HG03439 (cell line): ENCODE results near the gene UNC119.

Experiments
- ATAC-seq: cut with Tn5 transposase; IDR thresholded peaks from one replicate; pipeline ENCODE4 v1.9.1; 2021; ENCODE audit warnings: mild to moderate bottlenecking, moderate library complexity; ENCODE audit not compliant: unreplicated experiment

The UNC119 gene

DNA sequence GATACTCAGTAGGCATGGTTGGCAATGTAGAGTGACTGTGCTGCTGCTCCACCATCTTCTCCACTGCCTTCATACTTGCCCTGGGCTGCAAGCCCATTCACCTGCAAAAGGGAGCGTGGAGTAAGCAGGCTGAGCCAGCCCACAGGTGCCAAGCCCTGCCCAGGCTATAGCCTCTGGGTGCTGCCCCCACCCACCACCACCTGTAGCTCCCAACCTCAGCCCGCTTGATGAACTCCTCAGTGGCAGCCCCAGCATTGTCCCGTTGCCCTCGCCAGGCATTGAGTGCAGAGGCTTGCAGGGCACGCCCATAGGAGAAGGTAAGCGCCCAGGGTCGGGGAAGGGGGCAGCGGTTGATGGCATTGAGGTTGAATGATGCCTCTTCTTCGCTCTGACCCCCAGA, 21.1 kb upstream of the UNC119 start:
- no peak for ATAC-seq

- ATAC-seq, result no peak
Observed at GRCh38 chr17:28573040-28573380, 20.6 kb upstream of the UNC119 start.

DNA sequence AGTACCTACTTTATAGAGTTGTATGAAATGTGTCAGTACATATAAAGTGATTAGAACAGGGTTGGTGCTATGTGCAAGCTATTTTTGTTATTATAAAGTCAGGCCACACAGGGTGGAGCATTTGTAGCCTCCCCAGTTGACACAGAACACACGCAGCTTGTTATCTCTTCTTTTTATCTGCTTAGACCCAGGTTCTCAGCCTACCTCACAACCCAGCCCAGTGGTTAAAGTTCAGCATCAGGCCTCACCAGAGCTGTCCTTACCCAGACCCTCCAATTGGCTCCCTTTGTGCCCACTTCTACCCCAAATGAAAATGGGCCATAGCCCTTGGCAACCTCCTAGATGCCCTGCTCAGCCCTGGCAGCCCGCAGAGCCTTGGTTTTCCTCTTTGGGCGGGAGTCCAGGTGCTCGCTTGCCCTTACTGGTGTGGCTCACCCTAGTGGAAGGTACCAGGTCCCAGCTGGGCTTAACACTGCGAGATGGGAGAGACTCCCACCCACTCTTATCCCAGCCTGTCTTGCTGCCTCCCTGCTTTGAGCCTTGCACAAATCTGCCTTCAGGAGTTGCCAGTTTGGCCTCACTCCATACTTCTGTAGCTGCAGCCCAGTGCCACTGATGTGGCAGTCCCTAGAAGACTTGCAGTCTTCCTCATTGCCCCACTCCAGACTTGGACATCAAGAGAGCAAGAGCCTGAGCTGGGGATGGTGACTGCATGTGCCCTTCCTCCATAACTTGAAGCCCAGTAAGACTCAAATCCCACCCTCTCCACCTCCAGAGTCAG, 20.0 kb upstream of the UNC119 start:
- no peak for ATAC-seq

- peak; percentile 70 for ATAC-seq
Observed at GRCh38 chr17:28571361-28572122, 19.1 kb upstream of the UNC119 start, which contains the start of gene PIGS. Gene PIGS (minus strand): TSS chr17:28571524. CDS start chr17:28571496, 28 bp downstream.

DNA sequence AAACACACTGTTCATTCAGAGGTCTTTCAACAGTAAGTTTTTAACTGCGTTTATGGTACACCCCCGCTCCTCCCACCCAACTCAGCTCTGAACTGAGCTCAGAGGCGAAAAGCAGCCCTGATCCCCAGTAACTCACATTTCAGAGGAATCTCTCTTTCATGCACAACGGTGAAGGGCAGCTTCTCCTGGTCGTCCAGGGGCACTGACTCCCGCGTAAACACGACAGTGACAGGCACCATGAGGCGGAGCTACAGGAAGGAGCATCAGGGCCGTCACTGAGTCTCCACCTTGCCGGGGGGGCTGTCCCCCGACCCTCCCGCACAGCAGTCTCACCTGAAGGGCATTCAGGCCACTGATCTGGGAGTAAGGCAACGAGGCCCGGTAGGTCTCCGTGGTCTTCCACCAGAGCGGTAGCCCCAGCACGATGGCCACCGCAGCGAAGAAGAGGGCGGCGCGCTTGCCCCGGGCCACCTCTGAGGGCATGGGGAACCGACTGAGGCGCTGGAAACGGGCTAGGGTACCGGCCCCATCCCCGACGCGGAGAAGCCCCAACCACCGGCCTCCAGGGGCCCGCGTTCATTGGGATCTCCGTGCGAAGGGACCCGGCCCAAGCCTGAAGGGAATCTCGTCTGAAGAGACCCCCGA, 18.4 kb upstream of the UNC119 start:
- ATAC-seq, result peak; percentile 30

GRCh38 chr17:28569446-28569845, 17.0 kb upstream of the UNC119 start:
- no peak for ATAC-seq

- no peak for ATAC-seq
Observed at GRCh38 chr17:28567604-28568003, 15.2 kb upstream of the UNC119 start.

GRCh38 chr17:28563475-28563874, 11.1 kb upstream of the UNC119 start:
- no peak for ATAC-seq

- ATAC-seq, result no peak
Observed at GRCh38 chr17:28555022-28555421, 2.6 kb upstream of the UNC119 start.

- no peak for ATAC-seq
Observed at GRCh38 chr17:28554565-28554964, 2.1 kb upstream of the UNC119 start.

DNA sequence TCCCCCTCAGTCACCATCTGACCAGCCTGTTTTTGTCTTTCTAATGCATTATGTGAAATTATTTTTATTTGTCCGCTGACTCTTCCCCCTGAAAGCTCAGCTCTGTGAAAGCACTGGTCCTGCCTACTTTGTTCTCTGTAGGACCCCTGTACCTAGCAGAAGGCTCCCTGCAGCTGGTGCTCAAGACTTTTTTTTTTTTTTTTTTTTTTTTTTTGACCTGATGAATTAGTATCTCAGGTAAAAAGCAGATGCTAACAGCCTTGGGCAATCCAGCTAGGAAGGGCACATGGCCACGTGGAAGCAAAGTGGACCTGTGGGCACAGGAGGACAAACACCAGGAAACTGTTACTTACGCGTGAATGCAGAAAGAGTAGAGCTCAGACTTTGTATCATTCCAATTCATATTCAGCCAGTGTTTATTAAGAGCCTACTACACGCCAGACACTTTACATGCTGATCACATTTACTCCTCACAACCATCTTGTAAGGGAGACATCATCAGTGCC, 629 bp upstream of the UNC119 start:
- no peak for ATAC-seq

GRCh38 chr17:28551421-28552175, 826 bp downstream of the UNC119 start:
- no peak for ATAC-seq

DNA sequence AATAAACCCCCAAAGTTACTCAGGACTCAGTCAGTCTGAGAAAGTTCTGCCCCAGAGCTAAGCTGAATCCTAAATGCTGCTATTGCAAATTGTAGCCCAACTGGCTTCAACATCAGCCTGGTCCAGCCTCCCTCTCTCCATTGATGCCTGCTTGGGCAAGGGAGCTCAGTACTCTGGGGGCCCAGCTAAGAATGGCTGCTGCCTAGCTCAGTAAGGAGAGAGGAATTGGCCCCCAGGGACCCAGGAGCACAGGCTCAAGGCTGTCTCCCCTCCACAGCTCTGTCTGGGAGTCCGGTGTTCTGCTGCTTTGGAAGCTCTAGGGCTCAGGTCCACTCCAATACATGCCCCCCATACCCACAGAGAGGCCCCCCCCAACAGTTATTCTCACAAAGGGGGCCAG, 1.6 kb downstream of the UNC119 start:
- ATAC-seq, result no peak

DNA sequence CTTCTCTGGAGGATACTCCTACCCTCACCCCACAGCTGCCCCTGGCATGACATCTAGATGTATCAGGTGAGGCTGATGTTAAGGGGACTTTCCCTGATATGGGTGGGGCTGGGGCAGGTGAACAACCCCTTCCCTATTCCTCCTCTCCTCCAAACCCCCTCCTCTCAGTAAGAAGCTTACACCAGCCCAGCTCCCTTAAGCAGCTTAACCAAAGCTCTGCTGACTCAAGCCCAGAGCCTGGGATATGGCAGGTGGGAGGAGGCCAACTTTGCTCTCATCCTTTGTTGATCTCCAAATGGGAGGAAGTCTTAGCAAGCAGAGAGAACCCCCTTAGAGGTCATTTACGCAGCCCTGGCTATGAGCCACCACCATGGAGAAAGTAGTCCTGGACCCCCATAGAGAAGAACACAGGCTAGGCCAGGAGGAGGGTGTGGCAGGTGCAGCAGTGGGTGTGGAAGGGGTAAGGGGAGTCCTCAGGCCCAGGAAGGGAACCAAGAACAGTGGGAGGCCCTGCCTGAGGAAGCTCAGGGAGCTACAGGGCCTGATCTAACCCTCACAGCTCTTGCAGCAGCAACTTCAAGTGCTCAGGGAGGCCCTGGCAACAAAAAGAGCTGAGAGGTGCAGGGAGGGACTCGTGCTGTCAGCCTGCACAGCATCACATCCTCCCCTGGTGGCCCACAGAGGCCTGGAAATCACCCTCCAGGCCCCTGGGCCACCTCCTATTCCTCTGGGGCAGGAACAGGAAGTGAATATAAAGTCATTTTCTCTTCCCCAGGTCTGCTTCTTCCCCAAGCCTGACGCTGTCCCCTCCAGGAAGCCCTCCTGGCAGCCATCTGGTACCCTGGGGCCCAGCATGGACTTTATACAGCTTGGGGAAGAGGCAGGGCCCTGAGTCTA, 2.9 kb downstream of the UNC119 start:
- no peak for ATAC-seq

DNA sequence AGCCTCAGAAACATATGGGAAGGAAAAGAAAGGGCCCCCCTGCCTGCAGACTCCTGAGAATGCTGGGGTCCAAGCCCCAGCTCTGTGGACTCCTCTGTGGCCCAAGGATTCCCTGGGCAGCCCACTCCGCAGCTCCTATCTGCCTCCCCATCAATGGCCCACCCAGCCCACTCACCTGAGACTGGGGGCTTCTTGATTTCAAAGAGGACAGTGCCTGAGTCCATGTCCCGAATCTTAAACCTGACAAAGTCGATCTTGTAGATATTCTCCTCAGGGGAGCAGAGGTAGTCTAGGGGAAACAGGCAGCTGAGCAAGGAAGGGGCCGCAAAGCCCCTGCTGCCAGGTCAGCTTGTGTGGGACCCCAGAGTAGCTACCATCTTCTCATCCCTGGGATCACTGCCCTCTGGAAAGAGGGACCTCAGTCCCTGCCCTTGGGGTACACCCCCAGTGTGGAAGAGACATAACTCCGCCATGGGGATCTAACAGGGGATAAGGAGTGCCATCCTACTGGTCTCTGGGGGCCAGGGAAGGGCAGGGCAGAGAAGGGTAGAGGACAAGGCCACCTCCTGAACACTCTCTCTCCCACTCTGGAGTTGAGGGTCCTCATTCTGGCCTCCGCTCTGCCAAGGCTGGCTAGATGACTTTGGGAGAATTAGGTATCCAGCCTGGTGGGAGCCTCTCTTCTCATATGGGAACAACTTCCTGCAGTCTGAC, 3.9 kb downstream of the UNC119 start:
- ATAC-seq, result no peak

- peak; percentile 47 for ATAC-seq
Observed at GRCh38 chr17:28547623-28548416, 4.6 kb downstream of the UNC119 start.

- no peak for ATAC-seq
Observed at GRCh38 chr17:28547096-28547622, 5.3 kb downstream of the UNC119 start.

DNA sequence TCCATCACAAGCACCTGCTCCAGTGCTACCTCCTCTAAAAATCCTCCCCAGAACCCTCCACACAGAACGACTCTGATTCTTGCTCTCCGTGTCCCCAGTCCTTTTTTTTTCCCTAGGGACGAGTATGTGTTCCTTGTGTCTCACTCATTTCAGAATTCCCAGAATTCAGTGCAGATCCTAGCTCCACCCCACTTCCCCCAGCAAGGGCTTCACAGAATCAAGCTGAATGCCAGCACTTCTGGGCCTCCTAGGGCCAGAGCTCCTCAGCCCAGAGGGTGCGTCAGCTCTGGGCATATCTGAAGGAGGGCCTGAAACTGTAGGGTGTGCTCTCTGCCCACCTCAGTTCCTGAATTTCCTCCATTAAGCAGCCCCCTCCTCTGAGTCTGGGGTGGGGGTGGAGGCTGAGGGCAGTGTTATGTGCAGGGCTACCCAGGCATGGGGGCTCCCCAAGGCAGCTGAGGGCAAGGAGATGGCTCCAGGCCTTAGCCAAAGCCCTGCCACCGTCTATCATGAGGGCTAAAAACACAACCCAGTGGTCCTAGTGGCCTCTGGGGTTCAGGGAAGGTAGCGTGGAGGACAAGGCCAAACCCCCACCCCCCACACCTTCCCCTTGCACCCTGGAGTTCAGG, 6.5 kb downstream of the UNC119 start:
- no peak for ATAC-seq
